SK-N-SH treated with all-trans-retinoic acid at 6 μM for 48 hours (cell line): ENCODE measurements around the gene DENND1A.

Experiments used
- ATAC-seq: fragments of 200-7000 bp; cut with Tn5 transposase; 3 replicates; pipeline ENCODE4 v1.9.1; 2020; ENCODE audit warnings: mild to moderate bottlenecking, moderate library complexity
- ARNTL ChIP-seq: fragments of 450-650 bp; formaldehyde crosslinking; IDR thresholded peaks from 2 replicates; pipeline ENCODE4 v1.5.0; 2020; ENCODE audit warnings: low read depth, mild to moderate bottlenecking, moderate library complexity, borderline replicate concordance
- BACH2 ChIP-seq: fragments of 250-450 bp; sonication (Bioruptor Pico); IDR thresholded peaks from 2 replicates; pipeline ENCODE4 v1.9.0; 2021; ENCODE audit warnings: mild to moderate bottlenecking, borderline replicate concordance
- CREB5 ChIP-seq: fragments of 250-450 bp; sonication (Bioruptor Pico); IDR thresholded peaks from 2 replicates; pipeline ENCODE4 v1.5.1; 2020; ENCODE audit warnings: low read depth, mild to moderate bottlenecking, moderate library complexity
- CSRNP3 ChIP-seq: fragments of 250-450 bp; sonication (Bioruptor Pico); IDR thresholded peaks from 2 replicates; pipeline ENCODE4 v1.5.1; 2021; ENCODE audit warnings: mild to moderate bottlenecking, moderate library complexity
- ESRRG ChIP-seq: fragments of 250-450 bp; sonication (Bioruptor Pico); IDR thresholded peaks from 2 replicates; pipeline ENCODE4 v1.6.1; 2021; ENCODE audit warnings: mild to moderate bottlenecking
- GLIS3 ChIP-seq: fragments of 250-450 bp; sonication (Bioruptor Pico); IDR thresholded peaks from 2 replicates; pipeline ENCODE4 v1.5.0; 2020; ENCODE audit warnings: mild to moderate bottlenecking, moderate library complexity
- ISL1 ChIP-seq: fragments of 250-450 bp; sonication (Bioruptor Pico); IDR thresholded peaks from 2 replicates; pipeline ENCODE4 v2.1.2; 2022; ENCODE audit warnings: mild to moderate bottlenecking, moderate library complexity
- OSR1 ChIP-seq: fragments of 250-450 bp; sonication (Bioruptor Pico); IDR thresholded peaks from 2 replicates; pipeline ENCODE4 v1.8.0; 2022; ENCODE audit warnings: moderate library complexity, mild to moderate bottlenecking, inconsistent platforms
- POU6F1 ChIP-seq: fragments of 250-450 bp; sonication (Bioruptor Pico); IDR thresholded peaks from 2 replicates; pipeline ENCODE4 v1.8.0; 2021; ENCODE audit warnings: low read depth, mild to moderate bottlenecking, moderate library complexity, borderline replicate concordance
- PPARA ChIP-seq: fragments of 250-450 bp; sonication (Bioruptor Pico); IDR thresholded peaks from 2 replicates; pipeline ENCODE4 v1.5.0; 2020; ENCODE audit warnings: mild to moderate bottlenecking, borderline replicate concordance
- SNAI2 ChIP-seq: fragments of 250-450 bp; sonication (Bioruptor Pico); IDR thresholded peaks from 2 replicates; pipeline ENCODE4 v1.5.0; 2020; ENCODE audit warnings: mild to moderate bottlenecking, moderate library complexity
- TCF4 ChIP-seq: fragments of 250-450 bp; sonication (Bioruptor Pico); IDR thresholded peaks from 2 replicates; pipeline ENCODE4 v1.8.0; 2021; ENCODE audit warnings: mild to moderate bottlenecking, moderate library complexity, borderline replicate concordance
- TOX ChIP-seq: fragments of 250-450 bp; sonication (Bioruptor Pico); IDR thresholded peaks from 2 replicates; pipeline ENCODE4 v1.8.0; 2021; ENCODE audit warnings: mild to moderate bottlenecking, moderate library complexity, borderline replicate concordance
- TSHZ2 ChIP-seq: fragments of 250-450 bp; sonication (Bioruptor Pico); IDR thresholded peaks from 2 replicates; pipeline ENCODE4 v1.5.0; 2020; ENCODE audit warnings: mild to moderate bottlenecking, moderate library complexity
- ZFP30 ChIP-seq: fragments of 450-650 bp; formaldehyde crosslinking; IDR thresholded peaks from 2 replicates; pipeline ENCODE4 v1.5.0; 2022; ENCODE audit warnings: mild to moderate bottlenecking, moderate library complexity
- ZNF565 ChIP-seq: fragments of 450-650 bp; formaldehyde crosslinking; conservative IDR thresholded peaks from 2 replicates; pipeline ENCODE4 v1.5.0; 2020; ENCODE audit warnings: low read depth, mild to moderate bottlenecking, moderate library complexity
- ZNF70 ChIP-seq: fragments of 450-650 bp; formaldehyde crosslinking; IDR thresholded peaks from 2 replicates; pipeline ENCODE4 v1.5.0; 2020; ENCODE audit warnings: mild to moderate bottlenecking, moderate library complexity
- ZNF8 ChIP-seq: fragments of 450-650 bp; formaldehyde crosslinking; IDR thresholded peaks from 2 replicates; pipeline ENCODE4 v1.5.0; 2020; ENCODE audit warnings: mild to moderate bottlenecking, moderate library complexity

DENND1A gene

GRCh38 chr9:123365287-123365880 lies 564.5 kb downstream of the DENND1A start:
- ATAC-seq = peak; percentile 37; the same call in 1 of the 3 replicates
- TF ChIP-seq POU6F1 (no peak), BACH2 (CRISPR knock-in tag) (no peak)

- TF ChIP-seq CREB5 = no peak
- peak; percentile 15 for ATAC-seq
Measured at GRCh38 chr9:123364241-123364824, 565.6 kb downstream of the DENND1A start.

- no peak for ATAC-seq
- no peak for TF ChIP-seq PPARA
- no peak for TF ChIP-seq ARNTL (CRISPR knock-in tag)
- TF ChIP-seq ZNF70 (CRISPR knock-in tag) = no peak
- TF ChIP-seq ZNF565 (CRISPR knock-in tag) = no peak
- no peak for TF ChIP-seq CREB5
- TF ChIP-seq TCF4 = no peak
Measured at GRCh38 chr9:123362856-123363255, 567.1 kb downstream of the DENND1A start.

- ATAC-seq = no peak
- TF ChIP-seq PPARA (no peak), TOX (CRISPR knock-in tag) (no peak), CSRNP3 (no peak)
Measured at GRCh38 chr9:123361731-123362510, 568.0 kb downstream of the DENND1A start.

GRCh38 chr9:123361086-123361730 lies 568.7 kb downstream of the DENND1A start:
- ATAC-seq = no peak
- no peak for TF ChIP-seq CREB5
- no peak for TF ChIP-seq SNAI2
- TF ChIP-seq CSRNP3 = no peak
- TF ChIP-seq TOX (CRISPR knock-in tag) = no peak
- no peak for TF ChIP-seq GLIS3 (CRISPR knock-in tag)
- no peak for TF ChIP-seq ISL1
- TF ChIP-seq TSHZ2 = no peak
- TF ChIP-seq ESRRG (CRISPR knock-in tag) = no peak
- TF ChIP-seq POU6F1 = no peak
- no peak for TF ChIP-seq OSR1 (CRISPR knock-in tag)
- TF ChIP-seq ZNF565 (CRISPR knock-in tag) = no peak
- TF ChIP-seq ZFP30 (CRISPR knock-in tag) = no peak
- TF ChIP-seq BACH2 (CRISPR knock-in tag) = no peak
- no peak for TF ChIP-seq ZNF8
